ENCODE results near the gene CCDC40.
"Not testable (repeated sequence)": the region's sequence is repeated elsewhere in the genome, so short reads cannot be mapped to it uniquely, and the experiment has no call there.

- TF ChIP-seq ZNF384 (IDR thresholded peaks at IDR 0.05; ENCODE audit: borderline replicate concordance, low read depth, low read length); YY1 (IDR thresholded peaks at IDR 0.05; ENCODE audit: low read depth, low read length); EZH2 (IDR thresholded peaks at IDR 0.05; ENCODE audit: borderline replicate concordance, control insufficient read depth, low read depth, low read length); RAD21 (IDR thresholded peaks at IDR 0.05; ENCODE audit: insufficient read depth, low read depth, low read length); HDGF (IDR thresholded peaks at IDR 0.05); DPF2 (IDR thresholded peaks at IDR 0.05); EP300 (IDR thresholded peaks at IDR 0.05; ENCODE audit: borderline replicate concordance in 1 of 2, control insufficient read depth in 1 of 2, low read depth in 2 of 2, low read length in 2 of 2): not testable (repeated sequence)
These were observed 53.7 kb downstream of the CCDC40 start for GRCh38 chr17:80090164-80090563.
